GM18909 (cell line): ENCODE results near the gene RBM25.
"Not testable (repeated sequence)": the region's sequence is repeated elsewhere in the genome, so short reads cannot be mapped to it uniquely, and the experiment has no call there.

Experiments used
- ATAC-seq: cut with Tn5 transposase; IDR thresholded peaks from one replicate; pipeline ENCODE4 v1.9.1; 2021; ENCODE audit warnings: mild to moderate bottlenecking; ENCODE audit not compliant: unreplicated experiment, poor library complexity

The RBM25 gene

GRCh38 chr14:73167727-73168126, 109.4 kb downstream of the RBM25 start:
- no peak for ATAC-seq

DNA sequence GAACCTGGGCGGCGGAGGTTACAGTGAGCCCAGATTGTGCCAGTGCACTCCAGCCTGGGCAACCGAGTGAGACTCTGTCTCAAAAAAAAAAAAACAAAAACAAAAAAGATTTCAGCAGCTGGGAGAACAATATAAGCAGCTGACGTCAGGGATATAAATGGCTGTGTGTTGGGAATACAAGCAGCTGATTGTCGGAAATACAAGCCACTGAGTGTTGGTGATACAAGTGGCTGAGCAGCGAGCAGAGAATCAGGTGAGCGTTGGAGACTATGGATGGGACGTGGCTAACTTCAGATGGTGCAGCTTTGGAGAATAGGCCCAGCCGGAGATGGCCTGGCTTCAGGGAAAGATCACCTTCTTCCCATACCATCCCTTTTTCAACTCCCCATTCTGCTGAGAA, 109.9 kb downstream of the RBM25 start:
- no peak for ATAC-seq

DNA sequence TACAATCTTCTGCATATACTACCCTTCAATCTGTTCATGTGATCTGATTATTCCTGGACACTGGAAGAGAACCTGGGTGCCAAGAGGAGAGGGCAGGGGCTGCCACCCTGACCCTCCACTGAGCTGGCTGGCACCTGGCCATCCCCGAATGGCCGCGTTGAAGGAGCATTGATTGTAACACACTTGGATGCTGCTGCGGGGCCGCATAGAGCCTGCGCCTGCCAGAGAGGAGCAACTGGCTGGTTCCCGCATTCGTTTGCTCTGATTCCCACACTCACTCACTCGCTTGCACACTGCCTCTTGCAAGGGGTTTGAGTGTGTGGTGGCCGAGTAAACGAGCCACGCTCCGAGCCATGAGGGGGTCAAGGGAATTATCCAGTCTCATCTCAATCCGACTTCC, 110.4 kb downstream of the RBM25 start:
- ATAC-seq: no peak

GRCh38 chr14:73169855-73170254, 111.5 kb downstream of the RBM25 start:
- not testable (repeated sequence) for ATAC-seq

DNA sequence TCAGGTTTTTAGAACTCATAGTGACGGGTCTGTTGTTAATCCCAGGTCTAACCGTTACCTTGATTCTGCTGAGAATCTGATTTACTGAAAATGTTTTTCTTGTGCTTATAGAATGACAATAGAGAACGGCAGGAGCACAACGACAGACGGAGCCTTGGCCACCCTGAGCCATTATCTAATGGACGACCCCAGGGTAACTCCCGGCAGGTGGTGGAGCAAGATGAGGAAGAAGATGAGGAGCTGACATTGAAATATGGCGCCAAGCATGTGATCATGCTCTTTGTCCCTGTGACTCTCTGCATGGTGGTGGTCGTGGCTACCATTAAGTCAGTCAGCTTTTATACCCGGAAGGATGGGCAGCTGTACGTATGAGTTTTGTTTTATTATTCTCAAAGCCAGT, 112.4 kb downstream of the RBM25 start:
- no peak for ATAC-seq

DNA sequence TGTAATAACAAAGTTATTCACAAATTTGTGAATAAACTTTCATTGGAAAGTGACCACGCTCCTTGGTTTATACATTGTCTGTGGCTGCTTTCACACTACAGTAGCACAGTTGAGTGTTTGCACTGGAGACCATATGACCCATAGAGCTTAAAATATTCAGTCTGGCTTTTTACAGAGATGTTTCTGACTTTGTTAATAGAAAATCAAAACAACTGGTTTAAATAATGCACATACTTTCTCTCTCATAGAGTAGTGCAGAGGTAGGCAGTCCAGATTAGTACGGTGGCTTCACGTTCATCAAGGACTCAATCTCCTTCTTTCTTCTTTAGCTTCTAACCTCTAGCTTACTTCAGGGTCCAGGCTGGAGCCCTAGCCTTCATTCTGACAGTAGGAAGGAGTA, 114.2 kb downstream of the RBM25 start:
- ATAC-seq: no peak

DNA sequence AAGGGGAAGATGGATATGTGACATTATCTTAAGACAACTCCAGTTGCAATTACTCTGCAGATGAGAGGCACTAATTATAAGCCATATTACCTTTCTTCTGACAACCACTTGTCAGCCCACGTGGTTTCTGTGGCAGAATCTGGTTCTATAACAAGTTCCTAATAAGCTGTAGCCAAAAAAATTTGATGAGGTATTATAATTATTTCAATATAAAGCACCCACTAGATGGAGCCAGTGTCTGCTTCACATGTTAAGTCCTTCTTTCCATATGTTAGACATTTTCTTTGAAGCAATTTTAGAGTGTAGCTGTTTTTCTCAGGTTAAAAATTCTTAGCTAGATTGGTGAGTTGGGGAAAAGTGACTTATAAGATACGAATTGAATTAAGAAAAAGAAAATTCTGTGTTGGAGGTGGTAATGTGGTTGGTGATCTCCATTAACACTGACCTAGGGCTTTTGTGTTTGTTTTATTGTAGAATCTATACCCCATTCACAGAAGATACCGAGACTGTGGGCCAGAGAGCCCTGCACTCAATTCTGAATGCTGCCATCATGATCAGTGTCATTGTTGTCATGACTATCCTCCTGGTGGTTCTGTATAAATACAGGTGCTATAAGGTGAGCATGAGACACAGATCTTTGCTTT, 114.9 kb downstream of the RBM25 start:
- ATAC-seq: no peak
